WERI-Rb-1 (cell line): Measurements from ENCODE around the gene CADM2.

Source experiments
- DNase-seq: peaks from one replicate; pipeline ENCODE4 v3.0.0-alpha.2; 2020
- H3K27ac ChIP-seq: fragments of 250-450 bp; sonication (Bioruptor Pico); 2 replicates; pipeline ENCODE4 v1.5.1; 2020; ENCODE audit warnings: mild to moderate bottlenecking, moderate library complexity
- H3K27me3 ChIP-seq: fragments of 250-450 bp; sonication (Bioruptor Pico); 2 replicates; pipeline ENCODE4 v1.5.1; 2021; ENCODE audit warnings: mild to moderate bottlenecking, low read depth, moderate library complexity; ENCODE audit not compliant: insufficient read depth, severe bottlenecking
- H3K36me3 ChIP-seq: fragments of 250-450 bp; sonication (Bioruptor Pico); 2 replicates; pipeline ENCODE4 v1.5.1; 2020; ENCODE audit warnings: mild to moderate bottlenecking, moderate library complexity
- H3K4me3 ChIP-seq: 2 replicates; pipeline ENCODE4 v1.5.1; 2011; ENCODE audit warnings: low read depth, mild to moderate bottlenecking, control low read depth, low read length
- H3K9me3 ChIP-seq: fragments of 250-450 bp; sonication (Bioruptor Pico); 2 replicates; pipeline ENCODE4 v1.5.1; 2021; ENCODE audit warnings: mild to moderate bottlenecking, moderate library complexity; ENCODE audit not compliant: severe bottlenecking
- CTCF ChIP-seq: IDR thresholded peaks from 2 replicates; pipeline ENCODE4 v1.5.1; 2011; ENCODE audit warnings: low read depth, mild to moderate bottlenecking, control low read depth, inconsistent platforms, low read length

The CADM2 gene

GRCh38 chr3:85930718-85931117, 971.9 kb downstream of the CADM2 start:
- no peaks in the 10 kb centered on the region for H3K27me3 ChIP-seq
- no peaks in the 10 kb centered on the region for H3K36me3 ChIP-seq
- H3K9me3 ChIP-seq = no peaks in the 10 kb centered on the region
- no peak for DNase-seq
- no peak overlapping the region for H3K27ac ChIP-seq
- no peak for TF ChIP-seq CTCF
- no peak overlapping the region for H3K4me3 ChIP-seq

- Histone ChIP-seq H3K27me3 (no peaks in the 10 kb centered on the region), H3K27ac (no peak overlapping the region), H3K36me3 (no peaks in the 10 kb centered on the region), H3K4me3 (no peak overlapping the region), H3K9me3 (no peaks in the 10 kb centered on the region)
- DNase-seq = no peak
- no peak for TF ChIP-seq CTCF
These were observed 974.5 kb downstream of the CADM2 start for GRCh38 chr3:85933326-85933725.

GRCh38 chr3:85935171-85935570, 976.4 kb downstream of the CADM2 start:
- no peak for TF ChIP-seq CTCF
- no peak for DNase-seq
- H3K36me3 ChIP-seq = no peaks in the 10 kb centered on the region
- H3K27me3 ChIP-seq = no peaks in the 10 kb centered on the region
- no peaks in the 10 kb centered on the region for H3K9me3 ChIP-seq
- H3K27ac ChIP-seq = no peak overlapping the region
- H3K4me3 ChIP-seq = no peak overlapping the region

GRCh38 chr3:85939074-85939482, 980.3 kb downstream of the CADM2 start:
- Histone ChIP-seq H3K9me3 (no peaks in the 10 kb centered on the region), H3K36me3 (no peaks in the 10 kb centered on the region), H3K27me3 (no peaks in the 10 kb centered on the region), H3K4me3 (no peak overlapping the region), H3K27ac (no peak overlapping the region)
- TF ChIP-seq CTCF = no peak
- no peak for DNase-seq

GRCh38 chr3:85950435-85950834, 991.6 kb downstream of the CADM2 start:
- Histone ChIP-seq H3K9me3 (no peaks in the 10 kb centered on the region), H3K27ac (no peak overlapping the region), H3K27me3 (no peaks in the 10 kb centered on the region), H3K36me3 (no peaks in the 10 kb centered on the region), H3K4me3 (no peak overlapping the region)
- DNase-seq = no peak
- TF ChIP-seq CTCF = no peak

- Histone ChIP-seq H3K9me3 (no peaks in the 10 kb centered on the region), H3K27ac (no peak overlapping the region), H3K36me3 (no peaks in the 10 kb centered on the region), H3K27me3 (no peaks in the 10 kb centered on the region), H3K4me3 (no peak overlapping the region)
- DNase-seq = no peak
- no peak for TF ChIP-seq CTCF
These were observed 1002.0 kb downstream of the CADM2 start for GRCh38 chr3:85960793-85961192.
